Measurements from ENCODE around the gene TSSK6. TPM values are rescaled to one million over a fixed set of nuclear protein-coding genes. Genes with fewer than 3 reads are reported as not detected.

Gene TSSK6
- total and polyA plus RNA-seq, 11 donors, result 0.28 to 1.0 (median 0.54) TPM

DNA sequence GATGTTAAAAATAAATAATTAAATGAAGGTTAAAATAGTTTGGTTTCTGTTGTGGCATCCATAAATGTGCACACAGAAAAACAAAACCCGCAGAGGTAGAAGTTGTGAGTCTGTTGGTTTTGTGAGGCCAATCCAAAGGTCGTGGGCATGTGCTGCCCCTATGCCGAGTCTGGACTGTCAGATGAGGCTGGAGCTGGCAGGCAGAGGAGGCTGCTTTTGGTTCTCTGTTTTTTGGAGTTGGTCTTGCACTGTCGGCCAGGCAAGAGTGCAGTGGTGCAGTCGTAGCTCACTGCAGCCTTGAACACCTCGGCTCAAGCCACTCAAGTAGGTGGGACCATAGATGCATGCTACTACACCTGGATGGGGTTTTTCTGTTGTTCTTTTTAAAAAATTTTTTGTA, 43.7 kb downstream of the TSSK6 start:
- peak in 1 of 5 donors; percentile 15 for DNase-seq
- no peak for ATAC-seq
- peak overlapping the region in 1 of 12 donors; percentile 15 for H3K27ac ChIP-seq
- intact Hi-C loops (cut with DNase I), result loop anchor here in 1 of 10 donors (5.0 kb wide), 1 partner anchor 34 kb away; no protein-coding TSS in a partner anchor
- H3K9me3 ChIP-seq, result peaks cover 0 to 31% (median 15%) of the 10 kb centered on the region in 12 donors
- peaks cover 0 to 44% (median 10%) of the 10 kb centered on the region in 12 donors for H3K4me1 ChIP-seq
- WGBS, 4 donors, result 79 to 98% (median 91%) methylated on average over 6 of the region's 6 CpGs
- TF ChIP-seq POLR2A (IDR thresholded peaks at IDR 0.05) (no peak), CTCF (IDR thresholded peaks at IDR 0.05) (no peak)
- no peaks in the 10 kb centered on the region for H3K27me3 ChIP-seq
- H3K36me3 ChIP-seq, result peaks cover 0 to 39% (median 8%) of the 10 kb centered on the region in 9 donors
- no peak overlapping the region for H3K4me3 ChIP-seq

DNA sequence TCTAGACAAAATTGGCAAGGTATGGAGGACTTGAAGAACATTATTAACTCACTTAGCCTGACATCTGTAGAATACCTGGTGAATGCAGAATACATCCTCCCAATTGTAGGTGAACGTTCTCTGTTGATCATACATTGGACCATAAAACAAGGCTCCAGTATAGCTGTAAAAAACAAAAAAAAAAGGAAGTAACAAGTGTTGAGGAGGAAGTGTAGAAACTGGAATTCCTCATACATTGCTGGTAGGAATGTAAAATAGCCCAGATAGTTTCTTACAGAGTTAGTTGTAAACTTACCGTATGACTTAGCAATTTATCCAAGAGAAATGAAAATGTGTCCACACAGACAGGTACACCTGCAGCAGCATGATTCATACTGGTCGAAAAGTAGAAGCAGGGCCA, 44.8 kb downstream of the TSSK6 start:
- Histone ChIP-seq H3K4me1 (peaks cover 0 to 33% (median 8%) of the 10 kb centered on the region in 12 donors), H3K4me3 (no peak overlapping the region), H3K9me3 (peaks cover 0 to 34% (median 15%) of the 10 kb centered on the region in 12 donors), H3K27ac (peak overlapping the region in 1 of 12 donors; percentile 59), H3K36me3 (peaks cover 0 to 49% (median 15%) of the 10 kb centered on the region in 9 donors), H3K27me3 (no peaks in the 10 kb centered on the region)
- ATAC-seq, result no peak
- intact Hi-C loops (cut with DNase I), result loop anchor here in 1 of 10 donors (5.0 kb wide), 1 partner anchor 33 kb away; no protein-coding TSS in a partner anchor
- WGBS, 4 donors, result 89 to 97% (median 95%) methylated on average over 3 of the region's 3 CpGs
- no peak for DNase-seq
- TF ChIP-seq POLR2A (IDR thresholded peaks at IDR 0.05) (no peak), CTCF (IDR thresholded peaks at IDR 0.05) (no peak)

- Histone ChIP-seq H3K27me3 (no peaks in the 10 kb centered on the region), H3K4me3 (no peak overlapping the region), H3K27ac (no peak overlapping the region), H3K4me1 (peaks cover 0 to 28% (median 16%) of the 10 kb centered on the region in 12 donors), H3K36me3 (peaks cover 0 to 47% (median 18%) of the 10 kb centered on the region in 9 donors), H3K9me3 (peaks cover 0 to 34% (median 15%) of the 10 kb centered on the region in 12 donors)
- intact Hi-C loops (cut with DNase I), result loop anchor here in 2 of 10 donors (10.0 kb wide), 1 partner anchor 64 kb away; the partner anchor contains the start of gene GATAD2A (in 2 of the 2)
- ATAC-seq (no peak), DNase-seq (no peak)
- 89 to 99% (median 97%) methylated on average over 2 of the region's 2 CpGs for WGBS, 4 donors
- TF ChIP-seq CTCF (IDR thresholded peaks at IDR 0.05), result no peak
- no peak for TF ChIP-seq POLR2A (IDR thresholded peaks at IDR 0.05)
Measured at GRCh38 chr19:19468424-19469050, 46.8 kb downstream of the TSSK6 start.

DNA sequence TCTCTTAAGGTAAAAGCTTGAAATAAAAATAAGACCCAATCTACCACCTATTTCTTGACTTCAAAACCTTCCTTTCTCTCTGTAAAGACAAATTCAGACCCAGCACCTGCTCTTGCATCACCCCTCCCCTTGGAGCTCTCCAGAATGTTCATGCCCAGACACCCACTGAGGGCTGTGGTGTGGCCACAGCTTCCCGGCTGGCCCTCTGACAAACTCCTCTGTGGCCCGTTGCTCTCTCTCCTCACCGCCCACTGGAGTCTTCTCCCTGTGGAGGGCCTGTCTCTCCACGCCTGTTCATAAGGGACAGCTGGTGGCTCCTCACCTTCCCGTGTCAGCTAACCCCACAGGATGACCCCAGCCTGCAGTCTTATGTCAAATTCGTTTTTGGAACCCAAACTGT, 49.1 kb downstream of the TSSK6 start:
- peaks cover 0 to 42% (median 18%) of the 10 kb centered on the region in 9 donors for H3K36me3 ChIP-seq
- H3K4me3 ChIP-seq, result no peak overlapping the region
- H3K27ac ChIP-seq, result no peak overlapping the region
- H3K4me1 ChIP-seq, result peaks cover 7 to 42% (median 37%) of the 10 kb centered on the region in 12 donors
- no peak for ATAC-seq
- peak in 2 of 5 donors; percentile 2 to 17 for DNase-seq
- no peak for TF ChIP-seq POLR2A (IDR thresholded peaks at IDR 0.05)
- TF ChIP-seq CTCF (IDR thresholded peaks at IDR 0.05), result no peak
- intact Hi-C loops (cut with DNase I), result loop anchor here in 2 of 10 donors (10.0 kb wide), 1 partner anchor 61 kb away; the partner anchor contains the start of gene GATAD2A (in 2 of the 2)
- WGBS, 4 donors, result 92 to 97% (median 95%) methylated on average over 6 of the region's 6 CpGs
- peaks cover 0 to 34% (median 15%) of the 10 kb centered on the region in 12 donors for H3K9me3 ChIP-seq
- no peaks in the 10 kb centered on the region for H3K27me3 ChIP-seq
